ENCODE measurements around the gene TYW5.

- no peak for TF ChIP-seq CTCF (IDR thresholded peaks at IDR 0.05)
- TF ChIP-seq POLR2AphosphoS5 (IDR thresholded peaks at IDR 0.05) = no peak
- no peak for TF ChIP-seq EP300 (IDR thresholded peaks at IDR 0.05)
- TF ChIP-seq POLR2A (IDR thresholded peaks at IDR 0.05; ENCODE audit: low read depth) = no peak
Observed at GRCh38 chr2:199907008-199907714, 48.1 kb downstream of the TYW5 start.
